Measurements from ENCODE around the gene PTPN23.

Gene PTPN23

GRCh38 chr3:47408839-47409229 lies 28.0 kb downstream of the PTPN23 start:
- Histone ChIP-seq H2BK120ac (ENCODE audit: low read depth, low read length) (no peak overlapping the region), H4K91ac (ENCODE audit: low read length) (no peak overlapping the region), H2BK5ac (ENCODE audit: low read depth, low read length, poor library complexity, severe bottlenecking) (no peak overlapping the region), H2BK15ac (ENCODE audit: low read depth, poor library complexity, severe bottlenecking) (no peak overlapping the region), H3K9me3 (ENCODE audit: control insufficient read depth, low read length) (no peaks in the 10 kb centered on the region), H2AK5ac (ENCODE audit: low read length, severe bottlenecking) (no peak overlapping the region), H3K14ac (ENCODE audit: low read length in 2 of 2) (no peak overlapping the region), H3K23ac (ENCODE audit: low read length in 2 of 2) (no peak overlapping the region), H2BK12ac (ENCODE audit: low read length in 2 of 2) (no peak overlapping the region), H3K4me3 (ENCODE audit: insufficient read depth in 1 of 2, low read depth in 1 of 2, low read length in 2 of 2) (no peak overlapping the region), H3K79me1 (replicated peaks; ENCODE audit: low read length, poor library complexity, severe bottlenecking) (peaks cover 36% of the 10 kb centered on the region), H3K4me1 (ENCODE audit: control insufficient read depth, insufficient read depth, low read depth, low read length) (peaks cover 14% of the 10 kb centered on the region), H3K36me3 (ENCODE audit: control insufficient read depth in 1 of 2, insufficient read depth in 2 of 2, low read depth in 1 of 2, low read length in 2 of 2) (peaks cover 64 to 91% of the 10 kb centered on the region in 2 experiments), H4K8ac (ENCODE audit: low read length) (no peak overlapping the region), H2AFZ (ENCODE audit: low read depth, low read length) (no peak overlapping the region), H3K4ac (ENCODE audit: low read depth in 1 of 2, low read length in 2 of 2) (no peak overlapping the region), H3K27ac (ENCODE audit: low read length, poor library complexity, severe bottlenecking) (no peak overlapping the region), H3K9ac (ENCODE audit: low read length) (no peak overlapping the region), H3K4me2 (ENCODE audit: low read length, poor library complexity, severe bottlenecking) (no peak overlapping the region), H3K18ac (ENCODE audit: low read depth in 1 of 2, low read length in 2 of 2) (no peak overlapping the region), H3K27me3 (ENCODE audit: control insufficient read depth in 1 of 2, insufficient read depth in 1 of 2, low read length in 2 of 2) (no peaks in the 10 kb centered on the region)
- 96% methylated on average over 15 of the region's 15 CpGs for WGBS
- DNase-seq, result no peak

GRCh38 chr3:47409284-47409683 lies 28.5 kb downstream of the PTPN23 start:
- Histone ChIP-seq H3K36me3 (ENCODE audit: control insufficient read depth in 1 of 2, insufficient read depth in 2 of 2, low read depth in 1 of 2, low read length in 2 of 2) (peaks cover 69 to 95% of the 10 kb centered on the region in 2 experiments), H3K27ac (ENCODE audit: low read length, poor library complexity, severe bottlenecking) (no peak overlapping the region), H2BK15ac (ENCODE audit: low read depth, poor library complexity, severe bottlenecking) (no peak overlapping the region), H3K9me3 (ENCODE audit: control insufficient read depth, low read length) (no peaks in the 10 kb centered on the region), H4K8ac (ENCODE audit: low read length) (no peak overlapping the region), H3K4me1 (ENCODE audit: control insufficient read depth, insufficient read depth, low read depth, low read length) (peaks cover 18% of the 10 kb centered on the region), H3K14ac (ENCODE audit: low read length in 2 of 2) (no peak overlapping the region), H2BK120ac (ENCODE audit: low read depth, low read length) (no peak overlapping the region), H3K27me3 (ENCODE audit: control insufficient read depth in 1 of 2, insufficient read depth in 1 of 2, low read length in 2 of 2) (no peaks in the 10 kb centered on the region), H3K23ac (ENCODE audit: low read length in 2 of 2) (no peak overlapping the region), H3K9ac (ENCODE audit: low read length) (no peak overlapping the region), H2BK5ac (ENCODE audit: low read depth, low read length, poor library complexity, severe bottlenecking) (no peak overlapping the region), H4K91ac (ENCODE audit: low read length) (no peak overlapping the region), H2BK12ac (ENCODE audit: low read length in 2 of 2) (no peak overlapping the region), H3K4me3 (ENCODE audit: insufficient read depth in 1 of 2, low read depth in 1 of 2, low read length in 2 of 2) (no peak overlapping the region), H3K4ac (ENCODE audit: low read depth in 1 of 2, low read length in 2 of 2) (no peak overlapping the region), H2AK5ac (ENCODE audit: low read length, severe bottlenecking) (no peak overlapping the region), H3K79me1 (replicated peaks; ENCODE audit: low read length, poor library complexity, severe bottlenecking) (peaks cover 36% of the 10 kb centered on the region), H3K18ac (ENCODE audit: low read depth in 1 of 2, low read length in 2 of 2) (no peak overlapping the region), H2AFZ (ENCODE audit: low read depth, low read length) (no peak overlapping the region), H3K4me2 (ENCODE audit: low read length, poor library complexity, severe bottlenecking) (no peak overlapping the region)
- 97% methylated on average over 15 of the region's 15 CpGs for WGBS
- no peak for DNase-seq

DNA sequence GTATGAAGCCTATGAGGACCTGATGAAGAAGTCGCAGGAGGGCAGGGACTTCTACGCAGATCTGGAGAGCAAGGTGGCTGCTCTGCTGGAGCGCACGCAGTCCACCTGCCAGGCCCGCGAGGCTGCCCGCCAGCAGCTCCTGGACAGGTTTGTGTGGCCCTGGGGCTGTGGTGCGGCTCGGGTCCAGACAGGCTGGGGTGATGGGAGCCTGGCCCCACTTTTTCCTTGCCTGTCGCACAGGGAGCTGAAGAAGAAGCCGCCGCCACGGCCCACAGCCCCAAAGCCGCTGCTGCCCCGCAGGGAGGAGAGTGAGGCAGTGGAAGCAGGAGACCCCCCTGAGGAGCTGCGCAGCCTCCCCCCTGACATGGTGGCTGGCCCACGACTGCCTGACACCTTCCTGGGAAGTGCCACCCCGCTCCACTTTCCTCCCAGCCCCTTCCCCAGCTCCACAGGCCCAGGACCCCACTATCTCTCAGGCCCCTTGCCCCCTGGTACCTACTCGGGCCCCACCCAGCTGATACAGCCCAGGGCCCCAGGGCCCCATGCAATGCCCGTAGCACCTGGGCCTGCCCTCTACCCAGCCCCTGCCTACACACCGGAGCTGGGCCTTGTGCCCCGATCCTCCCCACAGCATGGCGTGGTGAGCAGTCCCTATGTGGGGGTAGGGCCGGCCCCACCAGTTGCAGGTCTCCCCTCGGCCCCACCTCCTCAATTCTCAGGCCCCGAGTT lies 29.0 kb downstream of the PTPN23 start:
- Histone ChIP-seq H3K36me3 (ENCODE audit: control insufficient read depth in 1 of 2, insufficient read depth in 2 of 2, low read depth in 1 of 2, low read length in 2 of 2) (peaks cover 74 to 97% of the 10 kb centered on the region in 2 experiments), H3K4me2 (ENCODE audit: low read length, poor library complexity, severe bottlenecking) (no peak overlapping the region), H3K23ac (ENCODE audit: low read length in 2 of 2) (no peak overlapping the region), H3K27ac (ENCODE audit: low read length, poor library complexity, severe bottlenecking) (no peak overlapping the region), H3K27me3 (ENCODE audit: control insufficient read depth in 1 of 2, insufficient read depth in 1 of 2, low read length in 2 of 2) (no peaks in the 10 kb centered on the region), H2BK12ac (ENCODE audit: low read length in 2 of 2) (no peak overlapping the region), H2AK5ac (ENCODE audit: low read length, severe bottlenecking) (no peak overlapping the region), H3K9ac (ENCODE audit: low read length) (no peak overlapping the region), H3K4me1 (ENCODE audit: control insufficient read depth, insufficient read depth, low read depth, low read length) (peaks cover 18% of the 10 kb centered on the region), H3K79me1 (replicated peaks; ENCODE audit: low read length, poor library complexity, severe bottlenecking) (peaks cover 30% of the 10 kb centered on the region), H2BK15ac (ENCODE audit: low read depth, poor library complexity, severe bottlenecking) (no peak overlapping the region), H4K8ac (ENCODE audit: low read length) (no peak overlapping the region), H3K4ac (ENCODE audit: low read depth in 1 of 2, low read length in 2 of 2) (no peak overlapping the region), H2BK5ac (ENCODE audit: low read depth, low read length, poor library complexity, severe bottlenecking) (no peak overlapping the region), H3K4me3 (ENCODE audit: insufficient read depth in 1 of 2, low read depth in 1 of 2, low read length in 2 of 2) (no peak overlapping the region), H2BK120ac (ENCODE audit: low read depth, low read length) (no peak overlapping the region), H3K18ac (ENCODE audit: low read depth in 1 of 2, low read length in 2 of 2) (no peak overlapping the region), H3K9me3 (ENCODE audit: control insufficient read depth, low read length) (no peaks in the 10 kb centered on the region), H3K14ac (ENCODE audit: low read length in 2 of 2) (no peak overlapping the region), H2AFZ (ENCODE audit: low read depth, low read length) (no peak overlapping the region), H4K91ac (ENCODE audit: low read length) (no peak overlapping the region)
- 94% methylated on average over 25 of the region's 26 CpGs for WGBS
- DNase-seq, result no peak

- 80% methylated on average over 10 of the region's 10 CpGs for WGBS
Measured at GRCh38 chr3:47410417-47410720, 29.5 kb downstream of the PTPN23 start.

More at GRCh38 chr3:47410417-47410720, 29.5 kb downstream of the PTPN23 start:
- no peak overlapping the region for H3K27ac ChIP-seq (ENCODE audit: low read length, poor library complexity, severe bottlenecking)
- no peak overlapping the region for H3K9ac ChIP-seq (ENCODE audit: low read length)
- H3K4ac ChIP-seq (ENCODE audit: low read depth in 1 of 2, low read length in 2 of 2), result no peak overlapping the region
- no peak for DNase-seq
- H3K14ac ChIP-seq (ENCODE audit: low read length in 2 of 2), result no peak overlapping the region
- no peak overlapping the region for H2BK12ac ChIP-seq (ENCODE audit: low read length in 2 of 2)
- H3K36me3 ChIP-seq (ENCODE audit: control insufficient read depth in 1 of 2, insufficient read depth in 2 of 2, low read depth in 1 of 2, low read length in 2 of 2), result peaks cover 79 to 98% of the 10 kb centered on the region in 2 experiments
- no peak overlapping the region for H3K4me2 ChIP-seq (ENCODE audit: low read length, poor library complexity, severe bottlenecking)
- no peaks in the 10 kb centered on the region for H3K27me3 ChIP-seq (ENCODE audit: control insufficient read depth in 1 of 2, insufficient read depth in 1 of 2, low read length in 2 of 2)
- no peak overlapping the region for H2AFZ ChIP-seq (ENCODE audit: low read depth, low read length)
- no peak overlapping the region for H4K91ac ChIP-seq (ENCODE audit: low read length)
- H3K4me3 ChIP-seq (ENCODE audit: insufficient read depth in 1 of 2, low read depth in 1 of 2, low read length in 2 of 2), result no peak overlapping the region
- H4K8ac ChIP-seq (ENCODE audit: low read length), result no peak overlapping the region
- peaks cover 21% of the 10 kb centered on the region for H3K4me1 ChIP-seq (ENCODE audit: control insufficient read depth, insufficient read depth, low read depth, low read length)
- no peak overlapping the region for H3K23ac ChIP-seq (ENCODE audit: low read length in 2 of 2)
- H2AK5ac ChIP-seq (ENCODE audit: low read length, severe bottlenecking), result no peak overlapping the region
- no peak overlapping the region for H2BK15ac ChIP-seq (ENCODE audit: low read depth, poor library complexity, severe bottlenecking)
- peaks cover 25% of the 10 kb centered on the region for H3K79me1 ChIP-seq (replicated peaks; ENCODE audit: low read length, poor library complexity, severe bottlenecking)
- no peaks in the 10 kb centered on the region for H3K9me3 ChIP-seq (ENCODE audit: control insufficient read depth, low read length)
- H3K18ac ChIP-seq (ENCODE audit: low read depth in 1 of 2, low read length in 2 of 2), result no peak overlapping the region
- H2BK120ac ChIP-seq (ENCODE audit: low read depth, low read length), result no peak overlapping the region
- H2BK5ac ChIP-seq (ENCODE audit: low read depth, low read length, poor library complexity, severe bottlenecking), result no peak overlapping the region

Measured in mesenchymal stem cell (in vitro differentiated cells and primary cell).